Kidney (tissue), 14 donors: ENCODE data around the gene NCR2. TPM values are rescaled to one million over a fixed set of nuclear protein-coding genes. Genes with fewer than 3 reads are reported as not detected.

Experiments
- DNase-seq, 5 donors: peaks; one replicate each; pipeline ENCODE4 v3.0.0-alpha.2; 2013 to 2020
- FAIRE-seq: peaks from 2 replicates; lab custom pipeline; 2012; peaks lifted over from hg19 to GRCh38; lab: Jason Lieb, UNC
- H3K27ac ChIP-seq, 2 donors: one replicate each; pipeline ENCODE4 v1.7.0; 2013; ENCODE audit warnings: low read depth in 2 of 2, low read length in 2 of 2, inconsistent platforms in 1 of 2
- H3K27me3 ChIP-seq: one replicate; pipeline ENCODE4 v1.7.1; 2013; ENCODE audit warnings: low read length, inconsistent platforms; ENCODE audit not compliant: control insufficient read depth, insufficient read depth
- H3K36me3 ChIP-seq, 3 donors: one replicate each; pipeline versions ENCODE4 v1.7.0 to v1.7.1; 2013; ENCODE audit warnings: low read length in 3 of 3, control low read depth in 1 of 3, inconsistent platforms in 1 of 3; ENCODE audit not compliant: insufficient read depth in 3 of 3, control insufficient read depth in 2 of 3
- H3K4me1 ChIP-seq, 3 donors: one replicate each; pipeline versions ENCODE4 v1.7.0 to v1.7.1; 2013; ENCODE audit warnings: low read length in 3 of 3, inconsistent platforms in 1 of 3, low read depth in 1 of 3; ENCODE audit not compliant: control insufficient read depth in 2 of 3, insufficient read depth in 2 of 3
- H3K4me3 ChIP-seq, 3 donors: one replicate each; pipeline versions ENCODE4 v1.7.0 to v1.8.1; 2013; ENCODE audit warnings: low read length in 3 of 3, control low read depth in 1 of 3, inconsistent platforms in 1 of 3
- H3K9ac ChIP-seq, 3 donors: one replicate each; pipeline versions ENCODE4 v1.7.0 to v1.7.1; 2013; ENCODE audit warnings: low read length in 3 of 3, control low read depth in 1 of 3, inconsistent platforms in 1 of 3
- H3K9me3 ChIP-seq, 3 donors: one replicate each; pipeline versions ENCODE4 v1.7.0 to v1.7.1; 2013; ENCODE audit warnings: low read length in 3 of 3, control low read depth in 1 of 3, inconsistent platforms in 1 of 3; ENCODE audit not compliant: control insufficient read depth in 2 of 3, insufficient read depth in 1 of 3
- CTCF ChIP-seq: IDR thresholded peaks from 3 replicates; pipeline ENCODE4 v1.5.1; 2012; ENCODE audit warnings: mild to moderate bottlenecking, moderate library complexity, borderline replicate concordance; ENCODE audit not compliant: insufficient read depth; ENCODE audit errors: extremely low read depth
- intact Hi-C: fragments of 100-400 bp; cut with DNase I; formaldehyde crosslinking; loops from one replicate; pipeline ENCODE4 v1.11.1; 2022
- polyA plus RNA-seq: library from polyadenylated mRNA; stranded (reverse); fragments of 350-450 nt; fragmentation: Illumina TruSeq; extraction: RNeasy Lipid Tissue Mini Kit (QIAGEN cat#74804); gene quantifications from one replicate; pipeline ENCODE4 v1.2.3, GENCODE V29; 2014; ENCODE audit warnings: low read depth, low replicate concordance; ENCODE audit not compliant: insufficient read depth
- total RNA-seq: library from RNA; stranded (reverse); fragmentation: NEBNext Ultra II Directional; extraction: Animal tissue kit (Norgen Biotek cat#: 25700); gene quantifications from one replicate; pipeline ENCODE4 v1.2.1, GENCODE V29; 2021
- donor health status: control.
- donor health status: control.
- donor health status: control.
- donor health status: control.
- donor health status: control.
- donor health status: DM: yes; HTN: yes; CAD: no.
- donor health status: Normal renal cell carcinoma (clear cell type).

Gene NCR2
- total and polyA plus RNA-seq, 2 donors from 2014 or later, result not detected

DNA sequence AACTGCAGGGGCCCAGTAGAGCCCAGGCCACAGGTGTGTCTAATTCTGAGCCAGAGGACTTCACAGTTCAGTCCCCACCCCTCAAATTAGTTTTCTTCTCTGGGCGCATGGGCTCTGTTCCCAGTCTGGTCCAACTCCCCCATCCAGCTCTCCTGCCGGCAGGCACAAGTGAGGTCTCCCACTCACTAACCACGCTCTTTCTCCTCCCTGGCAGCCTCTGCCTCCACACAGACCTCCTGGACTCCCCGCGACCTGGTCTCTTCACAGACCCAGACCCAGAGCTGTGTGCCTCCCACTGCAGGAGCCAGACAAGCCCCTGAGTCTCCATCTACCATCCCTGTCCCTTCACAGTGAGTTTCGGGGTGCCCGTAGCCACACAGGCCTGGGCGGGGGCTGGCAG lies 6.2 kb downstream of the NCR2 start:
- no peak for TF ChIP-seq CTCF
- no peak overlapping the region for H3K9ac ChIP-seq
- no peaks in the 10 kb centered on the region for H3K36me3 ChIP-seq
- H3K4me1 ChIP-seq, result no peaks in the 10 kb centered on the region
- H3K4me3 ChIP-seq, result no peak overlapping the region
- no peaks in the 10 kb centered on the region for H3K9me3 ChIP-seq
- no peaks in the 10 kb centered on the region for H3K27me3 ChIP-seq
- no peak overlapping the region for H3K27ac ChIP-seq
- intact Hi-C loops, result no loop called here
- FAIRE-seq, result no peak
- no peak for DNase-seq

DNA sequence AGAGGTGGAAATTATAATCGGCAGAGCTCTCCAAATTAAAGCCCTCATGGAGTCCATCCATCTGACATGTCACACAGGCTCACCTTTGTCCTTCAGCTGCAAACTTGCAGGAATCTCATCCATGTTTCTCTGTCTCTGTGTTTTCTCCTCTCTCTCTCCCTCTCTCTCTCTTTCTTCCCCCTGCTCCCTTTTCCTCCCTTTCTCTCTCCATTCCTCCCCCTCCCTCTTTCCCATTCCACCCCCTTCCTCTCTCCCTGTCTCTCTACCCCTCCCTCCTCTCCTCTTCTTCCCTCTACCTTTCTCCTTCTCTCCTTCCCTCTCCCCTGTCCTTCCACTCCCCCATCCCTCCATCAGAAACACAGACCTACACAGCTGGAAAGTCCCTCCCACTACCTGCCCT lies 6.8 kb downstream of the NCR2 start:
- DNase-seq, result no peak
- intact Hi-C loops, result no loop called here
- no peaks in the 10 kb centered on the region for H3K27me3 ChIP-seq
- no peak for TF ChIP-seq CTCF
- no peak for FAIRE-seq
- no peaks in the 10 kb centered on the region for H3K9me3 ChIP-seq
- H3K4me1 ChIP-seq, result no peaks in the 10 kb centered on the region
- H3K4me3 ChIP-seq, result no peak overlapping the region
- no peak overlapping the region for H3K27ac ChIP-seq
- H3K36me3 ChIP-seq, result no peaks in the 10 kb centered on the region
- H3K9ac ChIP-seq, result no peak overlapping the region

GRCh38 chr6:41343641-41344187 lies 8.3 kb downstream of the NCR2 start:
- H3K9ac ChIP-seq, result no peak overlapping the region
- DNase-seq, result no peak
- no peak for FAIRE-seq
- H3K36me3 ChIP-seq, result no peaks in the 10 kb centered on the region
- no peak overlapping the region for H3K27ac ChIP-seq
- TF ChIP-seq CTCF, result no peak
- H3K27me3 ChIP-seq, result no peaks in the 10 kb centered on the region
- H3K4me1 ChIP-seq, result no peaks in the 10 kb centered on the region
- no peak overlapping the region for H3K4me3 ChIP-seq
- peaks cover 0 to 3% (median 0%) of the 10 kb centered on the region in 3 donors for H3K9me3 ChIP-seq
- intact Hi-C loops, result no loop called here

DNA sequence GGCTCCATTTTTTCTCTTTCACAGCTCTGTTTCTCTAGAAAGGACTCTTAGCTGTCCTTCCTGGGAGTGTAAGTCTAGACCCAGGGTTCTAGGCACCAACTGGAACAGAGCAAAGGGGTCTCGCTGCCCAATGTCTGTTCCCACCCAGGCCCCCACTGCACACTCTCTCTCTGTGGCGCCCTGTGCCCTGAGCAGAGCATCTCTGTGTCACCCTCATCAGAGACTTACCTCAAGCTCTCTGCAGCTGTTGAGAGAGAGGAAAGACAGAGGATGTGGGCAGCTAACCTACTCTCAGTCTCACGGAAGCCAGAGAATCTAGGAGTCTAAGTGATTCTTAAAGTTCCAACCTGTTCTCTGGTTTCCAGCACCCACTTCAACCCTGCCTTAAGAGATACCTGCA lies 9.5 kb downstream of the NCR2 start:
- H3K27me3 ChIP-seq, result no peaks in the 10 kb centered on the region
- no peak overlapping the region for H3K27ac ChIP-seq
- TF ChIP-seq CTCF, result no peak
- no peak overlapping the region for H3K4me3 ChIP-seq
- FAIRE-seq (no peak), DNase-seq (no peak)
- no peaks in the 10 kb centered on the region for H3K36me3 ChIP-seq
- no peaks in the 10 kb centered on the region for H3K4me1 ChIP-seq
- peaks cover 0 to 4% (median 0%) of the 10 kb centered on the region in 3 donors for H3K9me3 ChIP-seq
- intact Hi-C loops, result no loop called here
- H3K9ac ChIP-seq, result no peak overlapping the region
